Neural crest cell (in vitro differentiated cells): ENCODE data around the gene ZSCAN23. TPM values are rescaled to one million over a fixed set of nuclear protein-coding genes. Genes with fewer than 3 reads are reported as not detected.

Experiments used
- DNase-seq: peaks from one replicate; pipeline ENCODE4 v3.0.0; 2021; ENCODE audit warnings: low read depth, mixed read lengths, low spot score
- H3K27ac Mint-ChIP-seq: one replicate; pipeline ENCODE4 v1.8.0; 2021; ENCODE audit warnings: mild to moderate bottlenecking, mixed read lengths; ENCODE audit not compliant: unreplicated experiment
- H3K27me3 Mint-ChIP-seq: 2 replicates; pipeline ENCODE4 v1.8.0; 2021; ENCODE audit warnings: low read depth, mild to moderate bottlenecking, mixed read lengths
- H3K36me3 Mint-ChIP-seq: 2 replicates; pipeline ENCODE4 v1.8.0; 2021; ENCODE audit warnings: low read depth, mild to moderate bottlenecking, mixed read lengths
- H3K4me1 Mint-ChIP-seq: 2 replicates; pipeline ENCODE4 v1.8.0; 2021; ENCODE audit warnings: mixed read lengths
- H3K4me3 Mint-ChIP-seq: one replicate; pipeline ENCODE4 v1.8.0; 2021; ENCODE audit warnings: mild to moderate bottlenecking, mixed read lengths
- H3K9me3 Mint-ChIP-seq: 2 replicates; pipeline ENCODE4 v1.8.0; 2021; ENCODE audit warnings: mixed read lengths
- total RNA-seq: library from RNA; stranded (reverse); gene quantifications from 2 replicates; pipeline ENCODE4 v1.2.1, GENCODE V29; 2021
- TF ChIP-seq, protein P1 (sequence below): fragments of 200-600 bp; sonication (generic); conservative IDR thresholded peaks from 2 replicates; pipeline ENCODE4 v1.5.0; 2021; ENCODE audit warnings: antibody characterized with exemption, mild to moderate bottlenecking

ZSCAN23 gene
- total RNA-seq, 1 donor from 2014 or later, result 12.5 TPM

DNA sequence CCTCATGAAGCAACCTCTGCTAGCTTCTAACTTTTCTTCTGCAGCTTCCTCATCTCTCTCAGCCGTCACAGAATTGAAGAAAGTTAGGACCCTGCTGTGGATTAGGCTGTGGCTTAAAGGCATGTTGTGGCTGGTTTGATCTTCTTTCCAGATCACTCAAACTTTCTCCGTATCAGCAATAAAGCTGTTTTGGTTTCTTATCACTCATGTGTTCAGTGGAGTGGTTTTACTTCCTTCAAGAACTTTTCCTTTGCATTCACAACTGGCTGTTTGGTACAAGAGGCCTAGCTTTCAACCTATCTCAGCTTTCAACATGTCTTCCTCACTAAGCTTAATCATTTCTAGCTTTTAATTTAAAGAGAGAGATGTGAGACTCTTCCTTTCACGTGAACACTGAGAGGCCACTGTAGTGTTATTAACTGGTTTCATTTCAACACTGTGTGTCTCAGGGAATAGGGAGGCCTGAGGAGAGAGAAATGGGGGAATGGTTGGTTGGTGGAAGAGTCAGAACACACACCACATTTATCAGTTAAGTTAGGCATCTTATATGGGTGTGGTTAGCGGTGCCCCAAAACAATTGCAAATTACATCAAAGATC, 17.2 kb downstream of the ZSCAN23 start:
- no peak for DNase-seq
- Mint-ChIP-seq H3K9me3 (no peaks in the 10 kb centered on the region), H3K4me1 (no peaks in the 10 kb centered on the region), H3K4me3 (no peak overlapping the region), H3K27me3 (no peaks in the 10 kb centered on the region), H3K36me3 (peaks cover 33% of the 10 kb centered on the region), H3K27ac (no peak overlapping the region)
- TF ChIP-seq, protein P1, sequence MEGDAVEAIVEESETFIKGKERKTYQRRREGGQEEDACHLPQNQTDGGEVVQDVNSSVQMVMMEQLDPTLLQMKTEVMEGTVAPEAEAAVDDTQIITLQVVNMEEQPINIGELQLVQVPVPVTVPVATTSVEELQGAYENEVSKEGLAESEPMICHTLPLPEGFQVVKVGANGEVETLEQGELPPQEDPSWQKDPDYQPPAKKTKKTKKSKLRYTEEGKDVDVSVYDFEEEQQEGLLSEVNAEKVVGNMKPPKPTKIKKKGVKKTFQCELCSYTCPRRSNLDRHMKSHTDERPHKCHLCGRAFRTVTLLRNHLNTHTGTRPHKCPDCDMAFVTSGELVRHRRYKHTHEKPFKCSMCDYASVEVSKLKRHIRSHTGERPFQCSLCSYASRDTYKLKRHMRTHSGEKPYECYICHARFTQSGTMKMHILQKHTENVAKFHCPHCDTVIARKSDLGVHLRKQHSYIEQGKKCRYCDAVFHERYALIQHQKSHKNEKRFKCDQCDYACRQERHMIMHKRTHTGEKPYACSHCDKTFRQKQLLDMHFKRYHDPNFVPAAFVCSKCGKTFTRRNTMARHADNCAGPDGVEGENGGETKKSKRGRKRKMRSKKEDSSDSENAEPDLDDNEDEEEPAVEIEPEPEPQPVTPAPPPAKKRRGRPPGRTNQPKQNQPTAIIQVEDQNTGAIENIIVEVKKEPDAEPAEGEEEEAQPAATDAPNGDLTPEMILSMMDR, result no peak

DNA sequence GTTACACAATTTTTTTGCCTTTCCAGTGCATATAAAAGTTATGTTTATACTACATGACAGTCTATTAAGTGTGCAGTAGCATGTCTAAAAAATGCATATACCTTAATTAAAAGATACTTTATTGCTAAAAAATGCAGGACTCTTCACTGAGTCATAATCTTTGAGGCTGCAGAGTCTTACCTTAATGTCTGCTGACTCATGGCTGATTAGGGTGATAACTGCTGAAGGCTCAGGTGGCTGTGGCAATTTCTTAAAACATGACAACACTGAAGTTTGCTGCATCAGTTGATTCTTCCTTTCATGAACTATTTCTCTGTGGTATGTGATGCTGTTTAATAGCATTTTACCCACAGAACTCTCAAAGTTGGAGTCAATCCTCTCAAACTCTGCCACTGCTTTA, 19.1 kb downstream of the ZSCAN23 start:
- H3K36me3 Mint-ChIP-seq, result peaks cover 31% of the 10 kb centered on the region
- no peak overlapping the region for H3K27ac Mint-ChIP-seq
- H3K9me3 Mint-ChIP-seq, result no peaks in the 10 kb centered on the region
- no peak overlapping the region for H3K4me3 Mint-ChIP-seq
- TF ChIP-seq, protein P1, result no peak
- no peak for DNase-seq
- no peaks in the 10 kb centered on the region for H3K27me3 Mint-ChIP-seq
- H3K4me1 Mint-ChIP-seq, result no peaks in the 10 kb centered on the region

DNA sequence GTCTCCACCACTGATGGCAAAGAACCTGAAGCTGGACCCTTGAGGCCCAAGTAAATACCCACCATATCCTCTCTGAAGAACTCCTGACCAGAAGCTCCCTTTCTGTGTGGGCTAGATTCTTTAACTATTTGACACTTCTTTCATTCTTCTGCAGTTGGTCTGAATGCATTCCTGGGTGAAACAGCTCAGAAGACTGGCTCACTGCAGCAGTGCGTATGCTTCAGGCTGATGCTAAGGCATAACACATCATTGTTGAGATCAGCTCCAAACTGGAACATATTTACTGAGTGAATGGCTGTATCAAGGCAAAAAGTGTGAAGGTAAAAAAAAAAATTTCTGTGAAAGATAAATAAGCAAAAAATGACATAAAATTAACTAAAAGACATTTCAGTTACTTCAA, 19.7 kb downstream of the ZSCAN23 start:
- Mint-ChIP-seq H3K36me3 (peaks cover 31% of the 10 kb centered on the region), H3K9me3 (no peaks in the 10 kb centered on the region), H3K27ac (no peak overlapping the region), H3K4me3 (no peak overlapping the region), H3K4me1 (no peaks in the 10 kb centered on the region), H3K27me3 (no peaks in the 10 kb centered on the region)
- no peak for DNase-seq
- TF ChIP-seq, protein P1, result no peak

DNA sequence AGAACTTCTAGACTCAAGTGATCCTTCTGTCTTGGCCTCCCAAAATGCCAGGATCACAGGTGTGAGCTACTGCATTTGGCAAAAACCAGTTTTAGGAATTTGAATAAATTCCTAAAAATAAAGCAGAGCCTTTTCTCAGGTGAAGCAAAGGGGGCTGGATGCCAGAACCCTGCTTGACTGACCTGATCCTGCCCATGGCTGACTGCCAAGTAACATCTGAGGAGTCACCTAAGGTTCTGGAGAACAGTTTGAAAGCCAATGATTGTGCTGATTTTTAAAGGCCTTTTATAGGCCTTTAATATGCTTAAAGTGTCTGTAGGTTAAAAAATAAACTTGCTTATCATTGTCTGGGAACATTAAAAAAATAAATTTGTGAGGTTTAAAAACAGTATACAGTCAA, 29.6 kb downstream of the ZSCAN23 start:
- no peak for DNase-seq
- TF ChIP-seq, protein P1, result no peak

DNA sequence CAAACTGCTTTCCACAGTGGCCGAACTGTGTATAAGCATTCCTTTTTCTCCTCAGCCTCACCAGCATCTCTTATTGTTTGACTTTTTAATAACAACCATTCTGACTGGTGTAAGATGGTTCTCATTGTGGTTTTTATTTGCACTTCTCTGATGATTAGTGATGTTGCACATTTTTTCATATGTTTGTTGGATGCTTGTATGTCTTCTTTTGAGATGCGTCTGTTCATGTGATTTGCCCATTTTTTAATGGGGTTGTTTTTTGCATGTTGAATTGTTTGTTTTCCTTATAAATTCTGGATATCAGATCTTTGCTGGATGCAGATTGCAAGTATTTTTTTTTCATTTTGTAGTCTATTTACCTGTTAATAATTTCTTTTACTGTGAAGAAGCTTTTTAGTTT, 32.5 kb downstream of the ZSCAN23 start:
- H3K36me3 Mint-ChIP-seq, result peaks cover 11% of the 10 kb centered on the region
- no peaks in the 10 kb centered on the region for H3K4me1 Mint-ChIP-seq
- H3K4me3 Mint-ChIP-seq, result no peak overlapping the region
- no peak for DNase-seq
- TF ChIP-seq, protein P1, result no peak
- no peak overlapping the region for H3K27ac Mint-ChIP-seq
- H3K9me3 Mint-ChIP-seq, result peaks cover 7% of the 10 kb centered on the region
- H3K27me3 Mint-ChIP-seq, result peaks cover 11% of the 10 kb centered on the region

More for the DNA sequence above, 29.6 kb downstream of the ZSCAN23 start:
- H3K4me1 Mint-ChIP-seq, result no peaks in the 10 kb centered on the region
- no peak overlapping the region for H3K4me3 Mint-ChIP-seq
- H3K27ac Mint-ChIP-seq, result no peak overlapping the region
- peaks cover 11% of the 10 kb centered on the region for H3K36me3 Mint-ChIP-seq
- peaks cover 4% of the 10 kb centered on the region for H3K27me3 Mint-ChIP-seq
- H3K9me3 Mint-ChIP-seq, result peaks cover 7% of the 10 kb centered on the region
